SK-N-SH (cell line): Measurements from ENCODE around the gene FJX1. TPM values are rescaled to one million over a fixed set of nuclear protein-coding genes. Genes with fewer than 3 reads are reported as not detected.

Experiments used
- CTCF ChIA-PET: fragments of 300-600, 350-600 bp; formaldehyde crosslinking; extraction: SDS; loops from one replicate; lab custom pipeline; 2021; lab: Yijun Ruan, JAX
- POLR2A ChIA-PET: fragments of 350-600 bp; sonication (Branson Sonifier 250); formaldehyde crosslinking; extraction: SDS; loops from one replicate; lab custom pipeline; 2020; ENCODE audit warnings: antibody characterized with exemption, inconsistent platforms; lab: Yijun Ruan, JAX
- DNase-seq: peaks from one replicate; pipeline ENCODE4 v3.0.0; 2012
- H2AFZ ChIP-seq: fragments of 200-600 bp; sonication (generic); 2 replicates; pipeline ENCODE4 v1.8.1; 2016; ENCODE audit warnings: antibody characterized with exemption, mild to moderate bottlenecking, low read depth
- H3F3A ChIP-seq: fragments of 200-600 bp; sonication (generic); replicated peaks from 2 replicates; pipeline ENCODE3; 2016; ENCODE audit warnings: antibody characterized with exemption, mild to moderate bottlenecking; ENCODE audit not compliant: insufficient read depth
- H3K27ac ChIP-seq, 2 experiments: fragments of 200-500 bp in 1 of 2; fragments of 200-600 bp in 1 of 2; sonication (Bioruptor generic) in 1 of 2; sonication (generic), shearing (Covaris generic) in 1 of 2; 2 replicates each; pipeline versions ENCODE4 v1.5.1 to v1.6.1; 2014 to 2016; ENCODE audit warnings: low read depth in 2 of 2, inconsistent platforms in 1 of 2, low read length in 1 of 2, mild to moderate bottlenecking in 1 of 2, mixed read lengths in 1 of 2
- H3K27me3 ChIP-seq: fragments of 200-600 bp; sonication (generic), shearing (Covaris generic); 2 replicates; pipeline ENCODE4 v1.6.1; 2016; ENCODE audit warnings: mixed run types; ENCODE audit not compliant: insufficient read depth
- H3K36me3 ChIP-seq, 2 experiments: fragments of 200-500 bp in 1 of 2; fragments of 200-600 bp in 1 of 2; sonication (Bioruptor generic) in 1 of 2; sonication (generic) in 1 of 2; replicated peaks in 1 of 2; 2 replicates each; pipeline versions ENCODE3 to v1.5.1; 2014 to 2016; ENCODE audit warnings: low read length in 1 of 2, mild to moderate bottlenecking in 1 of 2; ENCODE audit not compliant: insufficient read depth in 2 of 2, control insufficient read depth in 1 of 2
- H3K4me1 ChIP-seq, 2 experiments: fragments of 200-500 bp in 1 of 2; fragments of 200-600 bp in 1 of 2; sonication (Bioruptor generic) in 1 of 2; sonication (generic), shearing (Covaris generic) in 1 of 2; 2 replicates each; pipeline versions ENCODE4 v1.5.1 to v1.6.1; 2014 to 2016; ENCODE audit warnings: low read depth in 1 of 2, low read length in 1 of 2, mixed run types in 1 of 2; ENCODE audit not compliant: insufficient read depth in 2 of 2, control insufficient read depth in 1 of 2
- H3K4me2 ChIP-seq: fragments of 200-600 bp; sonication (generic), shearing (Covaris generic); 2 replicates; pipeline ENCODE4 v1.6.1; 2017; ENCODE audit warnings: mixed run types
- H3K4me3 ChIP-seq, 2 experiments: fragments of 200-500 bp in 1 of 2; fragments of 200-600 bp in 1 of 2; sonication (Bioruptor generic) in 1 of 2; sonication (generic), shearing (Covaris generic) in 1 of 2; 2 replicates each; pipeline versions ENCODE4 v1.5.1 to v1.8.1; 2014 to 2016; ENCODE audit warnings: low read depth in 2 of 2, inconsistent platforms in 1 of 2, low read length in 1 of 2, mild to moderate bottlenecking in 1 of 2, mixed read lengths in 1 of 2, moderate library complexity in 1 of 2
- H3K79me2 ChIP-seq: fragments of 200-600 bp; sonication (generic); 2 replicates; pipeline ENCODE4 v1.8.1; 2017; ENCODE audit warnings: mild to moderate bottlenecking; ENCODE audit not compliant: insufficient read depth
- H3K9ac ChIP-seq: fragments of 200-600 bp; sonication (generic); 2 replicates; pipeline ENCODE4 v1.6.1; 2017; ENCODE audit warnings: mixed run types
- H3K9me2 ChIP-seq: fragments of 200-600 bp; sonication (generic); 2 replicates; pipeline ENCODE4 v1.6.1; 2017; ENCODE audit warnings: mixed run types
- H3K9me3 ChIP-seq: fragments of 200-600 bp; sonication (generic); 2 replicates; pipeline ENCODE4 v1.6.1; 2017; ENCODE audit warnings: mixed run types, mild to moderate bottlenecking, moderate library complexity
- H4K20me1 ChIP-seq: fragments of 200-600 bp; sonication (generic); 2 replicates; pipeline ENCODE4 v1.6.1; 2017; ENCODE audit warnings: mild to moderate bottlenecking, mixed run types; ENCODE audit not compliant: insufficient read depth
- CHD2 ChIP-seq: fragments of 150-350 bp; IDR thresholded peaks from 2 replicates; pipeline ENCODE4 v1.6.1; 2018; ENCODE audit warnings: low read length; ENCODE audit not compliant: partially characterized antibody
- EP300 ChIP-seq, 2 experiments: IDR thresholded peaks; 2 replicates each; pipeline versions ENCODE4 v1.4.0 to v1.6.1; 2012; ENCODE audit warnings: borderline replicate concordance in 1 of 2, low read depth in 1 of 2, low read length in 1 of 2
- EZH2phosphoT487 ChIP-seq: fragments of 200-600 bp; sonication (generic); IDR thresholded peaks from 2 replicates; pipeline ENCODE4 v1.6.1; 2017; ENCODE audit warnings: low read depth, mixed run types, mild to moderate bottlenecking, antibody characterized with exemption, moderate library complexity, borderline replicate concordance
- FOSL2 ChIP-seq: IDR thresholded peaks from 2 replicates; pipeline ENCODE4 v1.4.0; 2012; ENCODE audit warnings: low read depth, mild to moderate bottlenecking, moderate library complexity, borderline replicate concordance
- NFIC ChIP-seq: IDR thresholded peaks from 2 replicates; pipeline ENCODE4 v1.4.0; 2012; ENCODE audit warnings: borderline replicate concordance
- PBX3 ChIP-seq: IDR thresholded peaks from 2 replicates; pipeline ENCODE4; 2012
- RAD21 ChIP-seq: IDR thresholded peaks from 2 replicates; pipeline ENCODE4 v1.6.1; 2012; ENCODE audit warnings: mild to moderate bottlenecking, low read length
- SIN3A ChIP-seq: IDR thresholded peaks from 2 replicates; pipeline ENCODE4 v1.6.1; 2012; ENCODE audit warnings: low read depth, mild to moderate bottlenecking, low read length, moderate library complexity, borderline replicate concordance
- TCF12 ChIP-seq: IDR thresholded peaks from 2 replicates; pipeline ENCODE4 v1.4.0; 2012
- USF2 ChIP-seq: fragments of 150-350 bp; IDR thresholded peaks from 2 replicates; pipeline ENCODE4 v1.6.1; 2017; ENCODE audit warnings: antibody characterized with exemption, low read length, low read depth, borderline replicate concordance
- WGBS: methylation state at CpG from one replicate; pipeline ENCODE4 v1.1.6; 2017; ENCODE audit warnings: low lambda C conversion rate; 5-methylcytosine and 5-hydroxymethylcytosine counted together
- polyA plus RNA-seq, 3 experiments: library from polyadenylated mRNA; depleted of rRNA; stranded (reverse); fragments of >200 nt; gene quantifications; 2 replicates each; pipeline ENCODE4 v1.2.3, GENCODE V29; 2012
- TF ChIP-seq, protein P1 (sequence below): IDR thresholded peaks from 2 replicates; pipeline ENCODE4 v1.6.1; 2012; ENCODE audit warnings: mild to moderate bottlenecking, low read depth, low read length, moderate library complexity
- TF ChIP-seq, protein P2 (sequence below): IDR thresholded peaks from 2 replicates; pipeline ENCODE4 v1.4.0; 2012; ENCODE audit warnings: low read depth

The FJX1 gene
- polyA plus RNA-seq, 1 of the 3 experiments (the other 2 are of a cell fraction), result 34.5 TPM

- no peak overlapping the region for H3K27ac ChIP-seq
Observed at GRCh38 chr11:35641964-35642363, 23.7 kb downstream of the FJX1 start.

More at GRCh38 chr11:35641964-35642363, 23.7 kb downstream of the FJX1 start:
- ChIA-PET POLR2A (no interaction called here), CTCF (interaction anchor here (0.6 kb wide), 1 partner anchor 182 kb away, joined by 3 read pairs; no protein-coding TSS in a partner anchor)
- Histone ChIP-seq H2AFZ (no peak overlapping the region), H3K4me1 (peaks cover 0 to 10% of the 10 kb centered on the region in 2 experiments; a peak in 2 of 4 replicates), H3K4me3 (no peak overlapping the region), H3K9me3 (no peaks in the 10 kb centered on the region), H3K9me2 (no peaks in the 10 kb centered on the region), H4K20me1 (no peaks in the 10 kb centered on the region), H3K79me2 (no peaks in the 10 kb centered on the region), H3K4me2 (no peak overlapping the region), H3K27me3 (no peaks in the 10 kb centered on the region), H3F3A (no peaks in the 10 kb centered on the region), H3K36me3 (no peaks in the 10 kb centered on the region), H3K9ac (no peak overlapping the region)
- no peak for TF ChIP-seq EP300 (IDR thresholded peaks at IDR 0.05; ENCODE audit: borderline replicate concordance in 1 of 2, low read depth in 1 of 2, low read length in 1 of 2)
- no peak for TF ChIP-seq RAD21
- no peak for TF ChIP-seq TCF12
- TF ChIP-seq FOSL2, result no peak
- TF ChIP-seq, protein P1, sequence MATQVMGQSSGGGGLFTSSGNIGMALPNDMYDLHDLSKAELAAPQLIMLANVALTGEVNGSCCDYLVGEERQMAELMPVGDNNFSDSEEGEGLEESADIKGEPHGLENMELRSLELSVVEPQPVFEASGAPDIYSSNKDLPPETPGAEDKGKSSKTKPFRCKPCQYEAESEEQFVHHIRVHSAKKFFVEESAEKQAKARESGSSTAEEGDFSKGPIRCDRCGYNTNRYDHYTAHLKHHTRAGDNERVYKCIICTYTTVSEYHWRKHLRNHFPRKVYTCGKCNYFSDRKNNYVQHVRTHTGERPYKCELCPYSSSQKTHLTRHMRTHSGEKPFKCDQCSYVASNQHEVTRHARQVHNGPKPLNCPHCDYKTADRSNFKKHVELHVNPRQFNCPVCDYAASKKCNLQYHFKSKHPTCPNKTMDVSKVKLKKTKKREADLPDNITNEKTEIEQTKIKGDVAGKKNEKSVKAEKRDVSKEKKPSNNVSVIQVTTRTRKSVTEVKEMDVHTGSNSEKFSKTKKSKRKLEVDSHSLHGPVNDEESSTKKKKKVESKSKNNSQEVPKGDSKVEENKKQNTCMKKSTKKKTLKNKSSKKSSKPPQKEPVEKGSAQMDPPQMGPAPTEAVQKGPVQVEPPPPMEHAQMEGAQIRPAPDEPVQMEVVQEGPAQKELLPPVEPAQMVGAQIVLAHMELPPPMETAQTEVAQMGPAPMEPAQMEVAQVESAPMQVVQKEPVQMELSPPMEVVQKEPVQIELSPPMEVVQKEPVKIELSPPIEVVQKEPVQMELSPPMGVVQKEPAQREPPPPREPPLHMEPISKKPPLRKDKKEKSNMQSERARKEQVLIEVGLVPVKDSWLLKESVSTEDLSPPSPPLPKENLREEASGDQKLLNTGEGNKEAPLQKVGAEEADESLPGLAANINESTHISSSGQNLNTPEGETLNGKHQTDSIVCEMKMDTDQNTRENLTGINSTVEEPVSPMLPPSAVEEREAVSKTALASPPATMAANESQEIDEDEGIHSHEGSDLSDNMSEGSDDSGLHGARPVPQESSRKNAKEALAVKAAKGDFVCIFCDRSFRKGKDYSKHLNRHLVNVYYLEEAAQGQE, result no peak
- no peak for TF ChIP-seq EZH2phosphoT487
- TF ChIP-seq CHD2, result no peak
- TF ChIP-seq, protein P2, sequence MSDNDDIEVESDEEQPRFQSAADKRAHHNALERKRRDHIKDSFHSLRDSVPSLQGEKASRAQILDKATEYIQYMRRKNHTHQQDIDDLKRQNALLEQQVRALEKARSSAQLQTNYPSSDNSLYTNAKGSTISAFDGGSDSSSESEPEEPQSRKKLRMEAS, result no peak
- no peak for TF ChIP-seq USF2
- no peak for TF ChIP-seq PBX3
- no peak for TF ChIP-seq NFIC
- no peak for TF ChIP-seq SIN3A
- DNase-seq, result no peak
- WGBS, result 95% methylated on average over 3 of the region's 3 CpGs
